Nephron progenitor cell (in vitro differentiated cells): ENCODE data around the gene BLTP2.

Experiments used
- DNase-seq: peaks from one replicate; pipeline ENCODE4 v3.0.0; 2021
- H3K27ac Mint-ChIP-seq: 2 replicates; pipeline ENCODE4 v1.8.0; 2021; ENCODE audit warnings: mild to moderate bottlenecking, moderate library complexity, mixed read lengths
- H3K27me3 Mint-ChIP-seq: 2 replicates; pipeline ENCODE4 v1.8.0; 2021; ENCODE audit warnings: mild to moderate bottlenecking, low read depth, mixed read lengths; ENCODE audit not compliant: poor library complexity
- H3K36me3 Mint-ChIP-seq: 2 replicates; pipeline ENCODE4 v1.8.0; 2021; ENCODE audit warnings: low read depth, mixed read lengths
- H3K4me1 Mint-ChIP-seq: 2 replicates; pipeline ENCODE4 v1.8.0; 2021; ENCODE audit warnings: mixed read lengths
- H3K4me3 Mint-ChIP-seq: 2 replicates; pipeline ENCODE4 v1.8.0; 2021; ENCODE audit warnings: mild to moderate bottlenecking, moderate library complexity, mixed read lengths
- H3K9me3 Mint-ChIP-seq: 2 replicates; pipeline ENCODE4 v1.8.0; 2021; ENCODE audit warnings: mild to moderate bottlenecking, moderate library complexity, mixed read lengths
- TF ChIP-seq, protein P1 (sequence below): fragments of 200-600 bp; sonication (generic); IDR thresholded peaks from 2 replicates; pipeline ENCODE4 v1.5.0; 2021; ENCODE audit warnings: antibody characterized with exemption

BLTP2 gene

GRCh38 chr17:28624148-28624547 is 20.8 kb downstream of the BLTP2 start:
- H3K36me3 Mint-ChIP-seq = peaks cover 73% of the 10 kb centered on the region
- H3K4me3 Mint-ChIP-seq = no peak overlapping the region
- no peaks in the 10 kb centered on the region for H3K4me1 Mint-ChIP-seq
- H3K27ac Mint-ChIP-seq = no peak overlapping the region
- DNase-seq = no peak
- TF ChIP-seq, protein P1, sequence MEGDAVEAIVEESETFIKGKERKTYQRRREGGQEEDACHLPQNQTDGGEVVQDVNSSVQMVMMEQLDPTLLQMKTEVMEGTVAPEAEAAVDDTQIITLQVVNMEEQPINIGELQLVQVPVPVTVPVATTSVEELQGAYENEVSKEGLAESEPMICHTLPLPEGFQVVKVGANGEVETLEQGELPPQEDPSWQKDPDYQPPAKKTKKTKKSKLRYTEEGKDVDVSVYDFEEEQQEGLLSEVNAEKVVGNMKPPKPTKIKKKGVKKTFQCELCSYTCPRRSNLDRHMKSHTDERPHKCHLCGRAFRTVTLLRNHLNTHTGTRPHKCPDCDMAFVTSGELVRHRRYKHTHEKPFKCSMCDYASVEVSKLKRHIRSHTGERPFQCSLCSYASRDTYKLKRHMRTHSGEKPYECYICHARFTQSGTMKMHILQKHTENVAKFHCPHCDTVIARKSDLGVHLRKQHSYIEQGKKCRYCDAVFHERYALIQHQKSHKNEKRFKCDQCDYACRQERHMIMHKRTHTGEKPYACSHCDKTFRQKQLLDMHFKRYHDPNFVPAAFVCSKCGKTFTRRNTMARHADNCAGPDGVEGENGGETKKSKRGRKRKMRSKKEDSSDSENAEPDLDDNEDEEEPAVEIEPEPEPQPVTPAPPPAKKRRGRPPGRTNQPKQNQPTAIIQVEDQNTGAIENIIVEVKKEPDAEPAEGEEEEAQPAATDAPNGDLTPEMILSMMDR = no peak
- H3K9me3 Mint-ChIP-seq = no peaks in the 10 kb centered on the region
- no peaks in the 10 kb centered on the region for H3K27me3 Mint-ChIP-seq

- Mint-ChIP-seq H3K27me3 (no peaks in the 10 kb centered on the region), H3K4me1 (no peaks in the 10 kb centered on the region), H3K36me3 (peaks cover 78% of the 10 kb centered on the region), H3K4me3 (no peak overlapping the region), H3K27ac (no peak overlapping the region), H3K9me3 (no peaks in the 10 kb centered on the region)
- TF ChIP-seq, protein P1 = no peak
- no peak for DNase-seq
Measured at GRCh38 chr17:28623696-28624095, 21.3 kb downstream of the BLTP2 start.

DNA sequence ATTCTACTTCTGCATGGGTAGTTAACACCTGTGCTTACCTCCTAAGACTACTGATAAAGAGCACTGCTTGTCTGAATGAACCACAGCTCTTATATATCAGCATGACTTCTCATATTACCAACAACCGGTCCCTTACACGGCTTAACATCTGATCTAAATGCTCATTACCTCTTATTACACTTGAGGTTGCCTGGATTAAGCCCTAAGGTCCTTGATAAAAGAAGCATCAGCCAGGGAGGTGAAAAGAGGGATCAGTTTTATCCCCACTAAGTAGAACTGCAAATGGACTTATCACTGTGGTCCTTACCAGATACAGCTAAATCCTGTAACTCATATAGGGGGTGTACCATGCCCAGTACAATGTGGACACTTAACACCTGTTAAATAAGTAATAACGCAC is 22.8 kb downstream of the BLTP2 start:
- no peak overlapping the region for H3K27ac Mint-ChIP-seq
- no peaks in the 10 kb centered on the region for H3K4me1 Mint-ChIP-seq
- TF ChIP-seq, protein P1 = no peak
- no peak overlapping the region for H3K4me3 Mint-ChIP-seq
- H3K9me3 Mint-ChIP-seq = no peaks in the 10 kb centered on the region
- no peaks in the 10 kb centered on the region for H3K27me3 Mint-ChIP-seq
- DNase-seq = no peak
- H3K36me3 Mint-ChIP-seq = peaks cover 76% of the 10 kb centered on the region

DNA sequence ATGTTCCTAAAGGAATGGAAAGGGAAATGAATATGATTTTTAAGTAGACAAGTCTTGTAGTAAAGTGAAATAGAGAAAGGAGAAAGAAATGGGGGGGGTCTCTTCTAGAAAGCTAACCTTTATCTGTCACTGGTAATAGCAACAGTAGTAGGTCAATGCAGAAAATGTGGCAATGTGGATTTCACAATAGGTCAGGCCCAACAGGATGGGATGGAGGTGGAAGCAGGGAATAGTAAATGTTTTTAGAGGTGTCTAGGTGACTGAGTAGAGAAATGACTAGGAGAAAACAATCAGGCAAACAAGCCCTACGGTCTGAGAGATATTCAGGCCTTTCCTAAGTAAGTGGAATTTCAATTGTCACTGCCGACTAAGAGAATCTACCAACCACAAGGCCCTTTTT is 24.9 kb downstream of the BLTP2 start:
- no peak for DNase-seq
- H3K27me3 Mint-ChIP-seq = no peaks in the 10 kb centered on the region
- peak overlapping the region; percentile 18 for H3K27ac Mint-ChIP-seq
- H3K36me3 Mint-ChIP-seq = peaks cover 73% of the 10 kb centered on the region
- H3K4me3 Mint-ChIP-seq = no peak overlapping the region
- no peaks in the 10 kb centered on the region for H3K9me3 Mint-ChIP-seq
- TF ChIP-seq, protein P1 = no peak
- H3K4me1 Mint-ChIP-seq = no peaks in the 10 kb centered on the region

DNA sequence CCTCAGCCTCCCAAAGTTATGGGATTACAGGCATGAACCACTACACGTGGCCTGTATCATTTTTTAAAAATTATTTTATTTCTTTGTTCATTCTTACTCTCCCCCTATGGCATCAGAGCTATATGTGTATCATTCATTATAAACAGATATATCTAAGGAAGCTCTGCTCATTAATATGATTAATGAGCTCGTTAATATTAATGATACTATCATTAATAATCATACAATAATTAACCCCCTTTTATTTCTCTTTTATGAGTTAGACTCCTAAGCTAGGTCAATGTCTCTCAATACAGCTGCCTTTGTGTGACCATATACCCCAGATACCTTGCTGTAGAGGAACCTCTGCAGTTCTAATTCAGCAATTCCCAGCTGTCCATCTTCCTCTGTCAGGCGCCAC is 26.5 kb downstream of the BLTP2 start:
- peaks cover 74% of the 10 kb centered on the region for H3K36me3 Mint-ChIP-seq
- H3K9me3 Mint-ChIP-seq = no peaks in the 10 kb centered on the region
- TF ChIP-seq, protein P1 = no peak
- DNase-seq = no peak
- H3K27ac Mint-ChIP-seq = no peak overlapping the region
- H3K4me1 Mint-ChIP-seq = no peaks in the 10 kb centered on the region
- no peaks in the 10 kb centered on the region for H3K27me3 Mint-ChIP-seq
- no peak overlapping the region for H3K4me3 Mint-ChIP-seq

- peaks cover 63% of the 10 kb centered on the region for H3K36me3 Mint-ChIP-seq
- DNase-seq = no peak
- H3K4me3 Mint-ChIP-seq = no peak overlapping the region
Measured at GRCh38 chr17:28616281-28616680, 28.7 kb downstream of the BLTP2 start.

More at GRCh38 chr17:28616281-28616680, 28.7 kb downstream of the BLTP2 start:
- H3K9me3 Mint-ChIP-seq = no peaks in the 10 kb centered on the region
- TF ChIP-seq, protein P1 = no peak
- H3K4me1 Mint-ChIP-seq = no peaks in the 10 kb centered on the region
- H3K27me3 Mint-ChIP-seq = no peaks in the 10 kb centered on the region
- H3K27ac Mint-ChIP-seq = no peak overlapping the region
